ENCODE data around the gene DUOX1.

DNA sequence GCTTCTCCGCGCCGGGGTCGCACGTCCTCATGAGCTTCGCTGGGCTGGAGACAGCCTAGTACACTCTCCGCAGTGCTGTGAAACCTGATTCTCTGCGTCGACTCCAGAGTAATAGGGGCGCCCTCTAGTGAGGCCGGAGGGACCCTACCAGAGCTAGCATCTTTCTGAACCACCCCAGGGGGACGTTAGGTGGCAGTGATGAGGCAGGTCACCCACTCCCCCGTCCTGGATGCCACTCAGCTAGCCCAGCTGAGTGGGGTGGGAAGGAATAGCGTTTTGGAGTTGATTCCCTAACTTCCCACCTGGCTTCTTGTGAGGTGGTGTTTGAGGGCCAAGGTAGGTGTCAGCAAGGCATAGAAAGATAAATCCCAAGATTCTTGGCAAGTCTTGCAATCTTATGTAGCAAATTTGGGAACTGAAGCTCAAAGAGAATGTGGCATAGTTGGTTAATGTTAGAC, 11.6 kb upstream of the DUOX1 start:
- TF ChIP-seq CTCF (optimal IDR thresholded peaks at IDR 0.05 in 1 of 3, IDR thresholded peaks at IDR 0.05 in 1 of 3, conservative IDR thresholded peaks at IDR 0.05 in 1 of 3; ENCODE audit: extremely low read depth in 1 of 3, insufficient read depth in 2 of 3, low read length in 3 of 3) (peak; percentile 99 to 100 (median 100)), EZH2 (IDR thresholded peaks at IDR 0.05; ENCODE audit: low read length) (no peak)

Measured in keratinocyte (primary cell).